HG03135 (cell line): ENCODE measurements around the gene PAPOLB.

Experiments used
- ATAC-seq: cut with Tn5 transposase; IDR thresholded peaks from one replicate; pipeline ENCODE4 v1.9.1; 2021; ENCODE audit warnings: mild to moderate bottlenecking, moderate library complexity; ENCODE audit not compliant: unreplicated experiment

Gene PAPOLB

GRCh38 chr7:4825081-4825480, 36.7 kb downstream of the PAPOLB start:
- no peak for ATAC-seq

DNA sequence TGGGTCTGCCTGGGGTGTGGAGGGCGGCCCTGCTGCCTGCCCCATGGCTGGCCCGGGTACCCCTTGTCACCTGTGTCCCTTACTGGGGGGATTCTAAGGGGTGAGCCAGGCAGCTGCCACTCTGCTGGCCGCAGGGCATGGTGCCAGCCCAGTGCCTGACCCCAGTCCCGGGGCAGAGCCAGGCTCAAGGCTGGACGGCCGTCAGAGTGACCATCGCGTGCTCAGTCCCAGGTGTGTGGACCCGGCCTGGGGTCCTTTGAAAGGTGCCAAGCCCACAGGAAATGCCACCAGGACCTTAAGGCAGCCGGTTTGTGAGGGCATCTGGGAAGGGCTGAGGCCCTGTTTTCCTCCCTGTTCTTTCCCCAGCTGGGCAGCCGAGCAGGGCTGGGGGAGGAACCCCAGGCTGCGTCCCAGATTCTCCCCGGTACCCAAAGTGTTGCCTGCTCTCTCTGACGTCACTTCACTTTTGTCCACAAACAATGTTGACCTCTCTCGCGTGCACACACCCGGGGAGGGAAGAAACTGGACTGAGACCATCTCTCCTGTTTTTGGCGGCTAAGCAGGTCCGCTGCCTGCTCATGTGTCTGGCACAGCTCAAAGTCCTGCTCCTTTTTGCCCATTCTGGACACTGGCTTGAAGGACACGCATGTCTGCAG, 37.6 kb downstream of the PAPOLB start:
- ATAC-seq = no peak

DNA sequence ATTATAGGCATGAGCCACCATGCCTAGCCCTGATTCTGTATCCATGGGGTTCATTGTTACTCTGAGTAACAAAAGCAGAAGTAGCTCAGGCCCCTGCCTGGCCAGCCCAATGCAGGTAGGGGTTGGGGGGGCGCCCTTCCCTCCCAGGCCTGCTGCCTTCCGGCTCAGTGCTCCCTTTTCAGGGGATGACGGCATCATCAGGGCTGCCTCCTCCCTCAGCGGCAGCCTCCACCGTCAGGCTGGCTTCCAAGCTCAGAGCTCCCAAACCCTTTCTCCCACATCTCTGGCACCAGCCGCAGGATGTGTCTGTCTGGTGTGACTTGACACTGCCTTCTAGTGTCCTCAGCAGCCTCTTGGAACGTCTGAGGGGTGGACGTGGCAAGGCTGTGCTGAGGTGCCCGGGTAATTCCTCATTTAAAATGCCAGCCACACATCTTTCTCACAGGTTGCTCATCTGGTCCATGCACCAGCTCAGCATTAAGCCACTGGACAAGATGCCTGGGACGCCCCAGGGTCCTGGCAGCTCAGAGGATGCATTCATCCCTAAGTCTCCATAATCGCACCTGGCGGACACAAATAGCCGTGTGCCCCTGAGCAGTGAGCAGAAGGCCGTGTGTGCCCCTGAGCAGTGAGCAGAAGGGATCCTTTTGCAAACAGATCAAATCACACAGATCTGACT, 38.2 kb downstream of the PAPOLB start:
- no peak for ATAC-seq

GRCh38 chr7:4822677-4823076, 39.2 kb downstream of the PAPOLB start:
- no peak for ATAC-seq

DNA sequence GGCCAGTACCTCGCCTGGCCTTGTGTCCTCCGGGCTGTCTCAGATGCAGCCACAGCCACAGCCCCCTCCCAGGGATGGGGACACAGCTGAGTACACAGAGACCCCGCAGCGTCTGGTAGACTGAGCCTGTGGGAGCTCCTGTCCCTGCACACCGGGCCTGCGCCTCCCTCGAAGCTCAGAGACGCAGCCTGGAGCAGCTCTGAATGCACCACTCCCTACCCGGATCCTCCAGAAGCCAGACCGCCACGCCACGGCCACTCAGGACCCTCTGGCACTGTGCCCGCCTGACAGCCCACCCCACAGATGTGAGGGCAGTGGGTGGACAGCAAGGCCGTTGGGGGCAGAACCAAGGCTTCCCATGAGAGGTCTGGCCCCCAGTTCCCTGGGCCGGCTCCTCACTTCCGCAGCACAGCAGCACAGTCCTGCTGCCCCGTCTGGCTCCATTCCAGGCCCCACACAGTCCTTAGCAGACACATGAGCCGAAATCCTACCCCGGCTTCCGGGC, 40.8 kb downstream of the PAPOLB start:
- ATAC-seq = no peak

GRCh38 chr7:4820405-4820966, 41.3 kb downstream of the PAPOLB start:
- no peak for ATAC-seq

GRCh38 chr7:4819560-4820404, 42.0 kb downstream of the PAPOLB start:
- no peak for ATAC-seq

DNA sequence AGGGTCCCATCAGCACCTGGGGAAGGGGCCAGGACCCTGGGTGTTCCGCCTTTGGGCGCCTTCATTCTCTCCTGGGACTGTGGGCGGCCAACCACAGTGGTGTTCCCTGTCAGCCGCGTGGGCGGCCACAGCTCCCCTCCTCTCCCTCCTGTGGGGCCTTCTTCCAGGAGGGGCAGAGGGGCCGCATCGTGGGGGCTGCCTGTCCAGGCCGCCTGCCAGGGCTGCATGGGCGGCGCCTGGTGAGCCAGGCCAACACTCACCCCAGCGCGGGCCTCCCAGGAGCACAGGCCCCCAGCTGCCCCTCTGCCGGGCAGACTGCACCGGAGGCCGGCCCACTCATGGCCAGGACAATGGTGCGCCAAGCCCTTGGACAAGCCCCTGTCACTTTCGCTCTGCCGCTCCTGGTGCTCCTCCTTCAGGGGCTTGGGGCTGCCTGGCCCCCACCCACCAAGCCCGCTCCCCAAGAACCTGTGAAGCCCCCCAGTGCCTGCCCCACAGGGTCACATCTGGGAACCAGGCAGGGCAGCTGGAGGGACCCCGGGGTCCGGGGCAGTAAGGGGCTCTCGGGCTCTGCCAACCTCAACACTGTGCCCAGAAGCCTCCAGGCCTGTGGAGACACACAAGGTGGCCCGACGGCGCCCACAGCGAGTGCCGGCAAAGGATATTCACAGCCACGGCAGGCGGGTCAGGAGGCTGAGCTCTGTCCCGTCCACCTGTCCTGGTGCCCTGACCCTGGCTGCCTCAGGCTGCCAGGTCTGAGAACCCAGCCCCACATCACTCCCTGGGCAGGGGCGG, 43.6 kb downstream of the PAPOLB start:
- ATAC-seq = no peak

GRCh38 chr7:4817178-4817901, 44.5 kb downstream of the PAPOLB start:
- no peak for ATAC-seq

GRCh38 chr7:4816419-4817080, 45.3 kb downstream of the PAPOLB start:
- ATAC-seq = no peak

- no peak for ATAC-seq
Measured at GRCh38 chr7:4815609-4816418, 46.0 kb downstream of the PAPOLB start.

DNA sequence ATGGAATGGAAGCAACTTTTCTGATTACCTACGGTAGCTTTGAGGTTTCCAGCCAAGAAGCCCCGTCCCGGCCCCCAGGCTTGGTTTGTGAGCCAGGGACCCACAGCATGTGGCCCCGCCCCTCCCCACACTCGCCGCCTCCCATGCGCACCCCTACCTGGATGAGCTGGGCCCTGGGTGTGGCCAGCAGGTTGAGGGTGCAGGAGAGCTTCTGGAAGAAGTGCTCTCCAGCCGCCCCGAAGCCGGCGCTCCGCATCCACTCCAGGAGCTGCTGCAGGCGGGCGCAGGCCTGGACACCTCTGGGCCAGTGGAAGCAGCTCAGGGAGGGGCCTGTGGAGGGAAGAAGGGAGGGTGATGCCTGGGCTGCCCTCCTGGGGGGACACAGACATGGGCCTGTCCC, 46.7 kb downstream of the PAPOLB start:
- no peak for ATAC-seq

DNA sequence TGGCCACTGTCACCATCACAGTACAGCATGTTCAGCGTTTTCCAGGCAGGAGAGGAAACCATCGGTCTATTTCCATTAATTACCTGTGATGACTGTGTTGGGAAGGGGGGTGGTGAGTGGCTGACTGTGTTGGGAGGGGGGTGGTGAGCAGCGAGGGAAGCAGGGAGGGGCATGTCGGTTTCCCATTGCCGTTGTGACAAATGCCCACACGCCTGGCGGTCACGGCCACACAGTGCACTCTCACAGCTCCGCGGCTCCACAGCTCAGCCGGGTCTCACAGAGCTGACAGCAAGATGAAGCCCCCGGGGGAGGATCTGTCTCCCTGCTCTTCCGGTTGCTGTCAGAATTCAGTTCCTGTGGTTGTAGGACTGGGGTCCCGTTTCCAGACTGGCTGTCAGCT, 47.4 kb downstream of the PAPOLB start:
- ATAC-seq = no peak

DNA sequence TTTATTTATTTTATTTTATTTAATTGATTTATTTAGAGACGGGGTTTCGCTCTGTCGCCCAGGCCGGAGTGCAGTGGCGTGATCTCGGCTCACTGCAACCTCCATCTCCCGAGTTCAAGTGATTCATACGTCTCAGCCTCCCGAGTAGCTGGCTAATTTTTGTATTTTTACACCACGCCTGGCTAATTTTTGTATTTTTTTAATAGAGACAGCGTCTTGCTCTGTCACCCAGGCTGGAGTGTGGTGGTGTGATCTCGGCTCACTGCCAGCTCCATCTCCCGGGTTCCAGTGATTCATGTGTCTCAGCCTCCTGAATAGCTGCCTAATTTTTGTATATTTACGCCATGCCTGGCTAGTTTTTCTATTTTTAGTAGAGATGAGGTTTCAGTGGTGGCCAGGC, 52.2 kb downstream of the PAPOLB start:
- no peak for ATAC-seq

- no peak for ATAC-seq
Measured at GRCh38 chr7:4809091-4809591, 52.7 kb downstream of the PAPOLB start.

- no peak for ATAC-seq
Measured at GRCh38 chr7:4808565-4808964, 53.3 kb downstream of the PAPOLB start.

- no peak for ATAC-seq
Measured at GRCh38 chr7:4808026-4808425, 53.8 kb downstream of the PAPOLB start.
